Measurements from ENCODE around the gene PHF11. TPM values are rescaled to one million over a fixed set of nuclear protein-coding genes. Genes with fewer than 3 reads are reported as not detected.
A peak's percentile ranks its signal among the peaks of the same experiment; 100 is the strongest.
"Not testable (repeated sequence)": the region's sequence is repeated elsewhere in the genome, so short reads cannot be mapped to it uniquely, and the experiment has no call there.

The PHF11 gene
- total and polyA plus RNA-seq, 2 of the 13 experiments (the other 11 are each of a cell fraction or from before 2014, with no cell fraction given) = 15.8 to 22.0 TPM

DNA sequence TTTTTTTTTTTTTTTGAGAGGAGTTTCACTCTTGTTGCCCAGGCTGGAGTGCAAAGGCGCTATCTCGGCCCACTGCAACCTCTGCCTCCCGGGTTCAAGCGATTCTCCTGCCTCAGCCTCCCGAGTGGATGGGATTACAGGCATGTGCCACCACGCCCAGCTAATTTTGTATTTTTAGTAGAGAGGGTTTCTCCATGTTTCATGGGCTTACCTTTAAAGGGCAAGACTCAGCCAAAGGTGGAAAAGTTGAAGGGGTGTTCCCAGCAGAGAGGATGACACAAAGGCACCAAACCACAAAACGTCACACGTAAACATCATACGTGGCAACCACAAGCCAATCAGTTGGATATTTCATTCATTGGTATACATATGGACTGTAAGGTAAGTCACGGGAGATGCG lies 1.1 kb downstream of the PHF11 start:
- H3K79me2 ChIP-seq (ENCODE audit: insufficient read depth, low read length); H3K9me3 ChIP-seq (ENCODE audit: low read length); in situ Hi-C loops (cut with HindIII; ENCODE audit: extremely low pct_ligation_motif_present, low pct_unique_long_range_greater_than_20kb); CTCF ChIA-PET (ENCODE audit: low intra/inter-chr PET ratio, low total read pairs); H4K20me1 ChIP-seq (ENCODE audit: insufficient read depth, low read length); BruUV-seq (replicated peaks); H2AFZ ChIP-seq (ENCODE audit: low read length); H3K4me3 ChIP-seq (replicated peaks in 1 of 3; ENCODE audit: insufficient read depth in 1 of 3, low read depth in 2 of 3, low read length in 3 of 3); H3K4me2 ChIP-seq (ENCODE audit: low read depth, low read length); FAIRE-seq; H3K27me3 ChIP-seq (ENCODE audit: control insufficient read depth in 1 of 2, insufficient read depth in 2 of 2, low read length in 2 of 2); DNase-seq (ENCODE audit: low spot score); H3K9ac ChIP-seq (ENCODE audit: insufficient read depth, low read depth, low read length); H3K36me3 ChIP-seq (replicated peaks in 1 of 2; ENCODE audit: control insufficient read depth in 1 of 2, insufficient read depth in 2 of 2, low read length in 2 of 2); ATAC-seq: not testable (repeated sequence)
- intact Hi-C loops (cut with micrococcal nuclease; ENCODE audit: unreplicated experiment) = loop anchor here (5.0 kb wide), 1 partner anchor 45 kb away; no protein-coding TSS in a partner anchor
- 93% methylated on average over 11 of the region's 11 CpGs for WGBS (ENCODE audit: low lambda C conversion rate)
- peak; percentile 63; the same call in 1 of the 2 replicates for TF ChIP-seq PRDM10 (CRISPR knock-in tag; IDR thresholded peaks at IDR 0.05; ENCODE audit: low read depth)
- Histone ChIP-seq H3K4me1 (ENCODE audit: insufficient read depth, low read length) (peaks cover 21% of the 10 kb centered on the region), H3K27ac (ENCODE audit: extremely low read length, insufficient read depth, low read length) (peak overlapping the region; percentile 17)
- POLR2A ChIA-PET = interaction anchor here (1.0 to 4.4 kb wide), 5 partner anchors 12 to 182 kb away, joined by 3 to 47 read pairs (median 6); partner anchors contain the start of genes CAB39L, RCBTB1 and SETDB2

GRCh38 chr13:49497272-49497671 lies 1.5 kb downstream of the PHF11 start:
- ATAC-seq = no peak
- in situ Hi-C loops (cut with HindIII; ENCODE audit: extremely low pct_ligation_motif_present, low pct_unique_long_range_greater_than_20kb) (no loop called here), intact Hi-C loops (cut with micrococcal nuclease; ENCODE audit: unreplicated experiment) (loop anchor here (5.0 kb wide), 1 partner anchor 45 kb away; no protein-coding TSS in a partner anchor)
- Histone ChIP-seq H3K79me2 (ENCODE audit: insufficient read depth, low read length) (no peaks in the 10 kb centered on the region), H4K20me1 (ENCODE audit: insufficient read depth, low read length) (no peaks in the 10 kb centered on the region), H3K9ac (ENCODE audit: insufficient read depth, low read depth, low read length) (no peak overlapping the region), H3K4me3 (replicated peaks in 1 of 3; ENCODE audit: insufficient read depth in 1 of 3, low read depth in 2 of 3, low read length in 3 of 3) (no peak overlapping the region), H3K4me2 (ENCODE audit: low read depth, low read length) (no peak overlapping the region), H3K9me3 (ENCODE audit: low read length) (no peaks in the 10 kb centered on the region), H3K36me3 (replicated peaks in 1 of 2; ENCODE audit: control insufficient read depth in 1 of 2, insufficient read depth in 2 of 2, low read length in 2 of 2) (no peaks in the 10 kb centered on the region), H3K27me3 (ENCODE audit: control insufficient read depth in 1 of 2, insufficient read depth in 2 of 2, low read length in 2 of 2) (no peaks in the 10 kb centered on the region), H3K27ac (ENCODE audit: extremely low read length, insufficient read depth, low read length) (peak overlapping the region; percentile 17), H3K4me1 (ENCODE audit: insufficient read depth, low read length) (peaks cover 21% of the 10 kb centered on the region), H2AFZ (ENCODE audit: low read length) (no peak overlapping the region)
- WGBS (ENCODE audit: low lambda C conversion rate) = 93% methylated on average over 5 of the region's 5 CpGs
- BruUV-seq (replicated peaks) = TSS peak; percentile 49
- FAIRE-seq = no peak
- CTCF ChIA-PET (ENCODE audit: low intra/inter-chr PET ratio, low total read pairs) = no interaction called here
- DNase-seq (ENCODE audit: low spot score) = no peak
- POLR2A ChIA-PET = interaction anchor here (1.0 to 2.9 kb wide), 3 partner anchors 53 to 183 kb away, joined by 4 to 47 read pairs (median 6); partner anchors contain the start of genes CAB39L, RCBTB1 and SETDB2
- TF ChIP-seq PCBP1 (IDR thresholded peaks at IDR 0.05; ENCODE audit: borderline replicate concordance, low read depth, low read length) = no peak
- TF ChIP-seq HDAC2 (CRISPR knock-in tag; IDR thresholded peaks at IDR 0.05) = no peak
- no peak for TF ChIP-seq SMYD3 (CRISPR knock-in tag; IDR thresholded peaks at IDR 0.05)
- no peak for TF ChIP-seq XRCC5 (optimal IDR thresholded peaks at IDR 0.05; ENCODE audit: low read length)
- no peak for TF ChIP-seq IRF2 (CRISPR knock-in tag; IDR thresholded peaks at IDR 0.05)
- TF ChIP-seq, protein P1, sequence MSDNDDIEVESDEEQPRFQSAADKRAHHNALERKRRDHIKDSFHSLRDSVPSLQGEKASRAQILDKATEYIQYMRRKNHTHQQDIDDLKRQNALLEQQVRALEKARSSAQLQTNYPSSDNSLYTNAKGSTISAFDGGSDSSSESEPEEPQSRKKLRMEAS (IDR thresholded peaks at IDR 0.05) = no peak
- TF ChIP-seq NR2F1 (CRISPR knock-in tag; IDR thresholded peaks at IDR 0.05) = no peak
- no peak for TF ChIP-seq ZNF34 (CRISPR knock-in tag; IDR thresholded peaks at IDR 0.05; ENCODE audit: borderline replicate concordance)
- no peak for TF ChIP-seq ZSCAN22 (CRISPR knock-in tag; IDR thresholded peaks at IDR 0.05)
- no peak for TF ChIP-seq ZNF709 (CRISPR knock-in tag; IDR thresholded peaks at IDR 0.05)
- TF ChIP-seq, protein P2, sequence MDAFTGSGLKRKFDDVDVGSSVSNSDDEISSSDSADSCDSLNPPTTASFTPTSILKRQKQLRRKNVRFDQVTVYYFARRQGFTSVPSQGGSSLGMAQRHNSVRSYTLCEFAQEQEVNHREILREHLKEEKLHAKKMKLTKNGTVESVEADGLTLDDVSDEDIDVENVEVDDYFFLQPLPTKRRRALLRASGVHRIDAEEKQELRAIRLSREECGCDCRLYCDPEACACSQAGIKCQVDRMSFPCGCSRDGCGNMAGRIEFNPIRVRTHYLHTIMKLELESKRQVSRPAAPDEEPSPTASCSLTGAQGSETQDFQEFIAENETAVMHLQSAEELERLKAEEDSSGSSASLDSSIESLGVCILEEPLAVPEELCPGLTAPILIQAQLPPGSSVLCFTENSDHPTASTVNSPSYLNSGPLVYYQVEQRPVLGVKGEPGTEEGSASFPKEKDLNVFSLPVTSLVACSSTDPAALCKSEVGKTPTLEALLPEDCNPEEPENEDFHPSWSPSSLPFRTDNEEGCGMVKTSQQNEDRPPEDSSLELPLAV (CRISPR knock-in tag; conservative IDR thresholded peaks at IDR 0.05; ENCODE audit: low read depth) = no peak
- TF ChIP-seq CHCHD3 (CRISPR knock-in tag; IDR thresholded peaks at IDR 0.05) = no peak

All from HepG2 (cell line).